WI38 (cell line): ENCODE results near the gene PCDHGC3.

Experiments
- H3K4me3 ChIP-seq: 2 replicates; pipeline ENCODE4 v1.5.1; 2011; ENCODE audit warnings: low read depth, mild to moderate bottlenecking, control low read depth, low read length
- TF ChIP-seq, protein P1 (sequence below): IDR thresholded peaks from 2 replicates; pipeline ENCODE4 v1.5.1; 2012; ENCODE audit warnings: low read depth, mild to moderate bottlenecking, control low read depth, low read length

Gene PCDHGC3

GRCh38 chr5:141510160-141510559 is 34.4 kb downstream of the PCDHGC3 start:
- no peak overlapping the region for H3K4me3 ChIP-seq
- TF ChIP-seq, protein P1, sequence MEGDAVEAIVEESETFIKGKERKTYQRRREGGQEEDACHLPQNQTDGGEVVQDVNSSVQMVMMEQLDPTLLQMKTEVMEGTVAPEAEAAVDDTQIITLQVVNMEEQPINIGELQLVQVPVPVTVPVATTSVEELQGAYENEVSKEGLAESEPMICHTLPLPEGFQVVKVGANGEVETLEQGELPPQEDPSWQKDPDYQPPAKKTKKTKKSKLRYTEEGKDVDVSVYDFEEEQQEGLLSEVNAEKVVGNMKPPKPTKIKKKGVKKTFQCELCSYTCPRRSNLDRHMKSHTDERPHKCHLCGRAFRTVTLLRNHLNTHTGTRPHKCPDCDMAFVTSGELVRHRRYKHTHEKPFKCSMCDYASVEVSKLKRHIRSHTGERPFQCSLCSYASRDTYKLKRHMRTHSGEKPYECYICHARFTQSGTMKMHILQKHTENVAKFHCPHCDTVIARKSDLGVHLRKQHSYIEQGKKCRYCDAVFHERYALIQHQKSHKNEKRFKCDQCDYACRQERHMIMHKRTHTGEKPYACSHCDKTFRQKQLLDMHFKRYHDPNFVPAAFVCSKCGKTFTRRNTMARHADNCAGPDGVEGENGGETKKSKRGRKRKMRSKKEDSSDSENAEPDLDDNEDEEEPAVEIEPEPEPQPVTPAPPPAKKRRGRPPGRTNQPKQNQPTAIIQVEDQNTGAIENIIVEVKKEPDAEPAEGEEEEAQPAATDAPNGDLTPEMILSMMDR: no peak

GRCh38 chr5:141510850-141511601 is 35.3 kb downstream of the PCDHGC3 start:
- TF ChIP-seq, protein P1: no peak
- no peak overlapping the region for H3K4me3 ChIP-seq

- H3K4me3 ChIP-seq: no peak overlapping the region
These were observed 36.1 kb downstream of the PCDHGC3 start for GRCh38 chr5:141511771-141512325.

DNA sequence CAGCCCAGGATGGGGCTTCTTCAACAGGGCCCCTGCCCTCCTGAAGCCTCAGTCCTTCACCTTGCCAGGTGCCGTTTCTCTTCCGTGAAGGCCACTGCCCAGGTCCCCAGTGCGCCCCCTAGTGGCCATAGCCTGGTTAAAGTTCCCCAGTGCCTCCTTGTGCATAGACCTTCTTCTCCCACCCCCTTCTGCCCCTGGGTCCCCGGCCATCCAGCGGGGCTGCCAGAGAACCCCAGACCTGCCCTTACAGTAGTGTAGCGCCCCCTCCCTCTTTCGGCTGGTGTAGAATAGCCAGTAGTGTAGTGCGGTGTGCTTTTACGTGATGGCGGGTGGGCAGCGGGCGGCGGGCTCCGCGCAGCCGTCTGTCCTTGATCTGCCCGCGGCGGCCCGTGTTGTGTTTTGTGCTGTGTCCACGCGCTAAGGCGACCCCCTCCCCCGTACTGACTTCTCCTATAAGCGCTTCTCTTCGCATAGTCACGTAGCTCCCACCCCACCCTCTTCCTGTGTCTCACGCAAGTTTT is 36.7 kb downstream of the PCDHGC3 start:
- TF ChIP-seq, protein P1: peak; percentile 87
- peak overlapping the region; percentile 49 for H3K4me3 ChIP-seq

More at GRCh38 chr5:141511771-141512325, 36.1 kb downstream of the PCDHGC3 start:
- TF ChIP-seq, protein P1: no peak

DNA sequence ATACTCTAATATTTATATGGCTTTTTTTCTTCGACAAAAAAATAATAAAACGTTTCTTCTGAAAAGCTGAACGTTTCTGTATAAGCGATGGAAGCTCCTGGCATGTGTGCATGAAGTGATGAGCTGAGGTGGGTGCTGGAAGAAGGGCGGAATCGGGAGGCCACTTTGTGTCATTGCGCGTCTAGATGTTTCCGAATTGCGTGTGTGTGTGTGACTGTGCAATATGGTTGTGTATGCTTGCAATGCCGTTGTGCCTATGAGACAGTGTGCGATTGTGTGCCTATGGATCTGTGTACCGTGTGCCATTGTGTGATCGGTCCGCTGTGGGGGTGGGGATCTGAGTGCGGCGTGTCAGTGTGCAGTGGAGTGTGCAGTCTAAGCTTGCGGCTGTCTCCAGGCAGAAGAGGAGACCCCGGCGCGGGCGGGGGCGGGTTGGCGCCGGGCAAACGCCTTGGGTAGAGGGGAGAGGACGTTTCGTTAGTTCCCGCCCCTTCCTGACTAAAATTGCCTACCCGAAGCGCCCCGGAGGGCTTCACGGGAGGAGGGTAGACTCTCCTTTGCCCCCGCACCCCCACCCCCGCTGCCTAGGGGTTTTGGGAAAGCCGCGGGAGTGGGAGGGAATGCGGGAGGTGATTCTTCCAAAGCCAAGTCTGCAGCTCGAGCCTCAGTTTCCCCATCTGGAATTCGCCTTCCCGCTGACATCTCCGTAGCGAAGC is 37.3 kb downstream of the PCDHGC3 start:
- peak overlapping the region; percentile 49 for H3K4me3 ChIP-seq

GRCh38 chr5:141513627-141514329 is 38.0 kb downstream of the PCDHGC3 start:
- TF ChIP-seq, protein P1: no peak
- H3K4me3 ChIP-seq: peak overlapping the region; percentile 49

More for the DNA sequence above, 37.3 kb downstream of the PCDHGC3 start:
- TF ChIP-seq, protein P1: no peak
